Measurements from ENCODE around the gene NCMAP. TPM values are rescaled to one million over a fixed set of nuclear protein-coding genes. Genes with fewer than 3 reads are reported as not detected.
A peak's percentile ranks its signal among the peaks of the same experiment; 100 is the strongest.
"Not testable (repeated sequence)": the region's sequence is repeated elsewhere in the genome, so short reads cannot be mapped to it uniquely, and the experiment has no call there.

The NCMAP gene
- total and polyA plus RNA-seq, 2 of the 4 experiments (the other 2 are of a cell fraction): not detected

- H3K9me1 ChIP-seq (ENCODE audit: insufficient read depth, low read length); in situ Hi-C loops (cut with MboI; ENCODE audit: low sequenced_read_pairs); H3K14ac ChIP-seq (replicated peaks; ENCODE audit: low read depth, low read length); H2AFZ ChIP-seq (replicated peaks; ENCODE audit: low read length, poor library complexity); H3K18ac ChIP-seq (ENCODE audit: low read depth, low read length); H2BK5ac ChIP-seq (ENCODE audit: low read depth, low read length, poor library complexity, severe bottlenecking); H3K9ac ChIP-seq (ENCODE audit: low read depth, low read length); H3K36me3 ChIP-seq (ENCODE audit: control insufficient read depth, insufficient read depth, low read length); H3K79me1 ChIP-seq (ENCODE audit: low read depth in 1 of 2, low read length in 2 of 2); H3K27ac ChIP-seq (ENCODE audit: insufficient read depth, low read length); intact Hi-C loops (cut with micrococcal nuclease); H3K4me1 ChIP-seq (ENCODE audit: control insufficient read depth, insufficient read depth, low read length); H3K27me3 ChIP-seq (ENCODE audit: control insufficient read depth, insufficient read depth, low read length); H3K56ac ChIP-seq (ENCODE audit: extremely low read depth, insufficient read depth, low read length); H3K23ac ChIP-seq (ENCODE audit: low read depth, low read length); POLR2A ChIA-PET (ENCODE audit: unreplicated experiment); H2BK120ac ChIP-seq (ENCODE audit: low read depth, low read length); H3K9me3 ChIP-seq (ENCODE audit: control insufficient read depth, insufficient read depth, low read length); H3K4me3 ChIP-seq (ENCODE audit: insufficient read depth, low read depth, low read length); dilution Hi-C loops (cut with HindIII; ENCODE audit: low sequenced_read_pairs, unreplicated experiment); H2AK5ac ChIP-seq (ENCODE audit: low read depth, low read length); H3K4ac ChIP-seq (ENCODE audit: low read depth, low read length); H4K5ac ChIP-seq (ENCODE audit: low read depth, low read length); H4K91ac ChIP-seq (ENCODE audit: insufficient read depth, low read depth, low read length); H3K4me2 ChIP-seq (ENCODE audit: low read depth, low read length); H2BK20ac ChIP-seq (ENCODE audit: low read depth, low read length); H4K8ac ChIP-seq (ENCODE audit: low read depth in 2 of 2, low read length in 2 of 2); H4K20me1 ChIP-seq (ENCODE audit: insufficient read depth, low read length); H2AK9ac ChIP-seq (replicated peaks; ENCODE audit: low read depth, low read length, poor library complexity); H2BK15ac ChIP-seq (ENCODE audit: low read depth, low read length); BruUV-seq (replicated peaks): not testable (repeated sequence)
- DNase-seq: peak; percentile 47
- 93% methylated on average over 6 of the region's 14 CpGs; no CpG with 5 or more reads in 1 of the 2 experiments for WGBS, 2 experiments (ENCODE audit: extremely low coverage in 2 of 2, insufficient read length in 1 of 2)
- 0 out of 2 replicates have a peak, but pooled peaks have one; percentile 9 for TF ChIP-seq FOS (IDR thresholded peaks at IDR 0.05; ENCODE audit: low read depth, low read length)
- ATAC-seq (ENCODE audit: low read depth): peak; percentile 59; the same call in 1 of the 2 replicates
- CTCF ChIA-PET: interaction anchor here (1.1 to 1.2 kb wide), 2 partner anchors 10 to 14 kb away, joined by 3 to 5 read pairs; partner anchors contain the start of gene RCAN3
Observed at GRCh38 chr1:24515671-24516209, 40.1 kb upstream of the NCMAP start.
